GM21529 (cell line): ENCODE data around the gene EBF3.
"Not testable (repeated sequence)": the region's sequence is repeated elsewhere in the genome, so short reads cannot be mapped to it uniquely, and the experiment has no call there.

ENCODE experiments used
- ATAC-seq: cut with Tn5 transposase; IDR thresholded peaks from one replicate; pipeline ENCODE4 v1.9.1; 2021; ENCODE audit not compliant: unreplicated experiment

The EBF3 gene

GRCh38 chr10:129929343-129930292 is 34.5 kb downstream of the EBF3 start:
- no peak for ATAC-seq

GRCh38 chr10:129927351-129928120 is 36.5 kb downstream of the EBF3 start:
- ATAC-seq = no peak

- no peak for ATAC-seq
These were observed 37.7 kb downstream of the EBF3 start for GRCh38 chr10:129926066-129927055.

- no peak for ATAC-seq
These were observed 39.5 kb downstream of the EBF3 start for GRCh38 chr10:129924375-129925085.

- ATAC-seq = no peak
These were observed 41.4 kb downstream of the EBF3 start for GRCh38 chr10:129922598-129923123.

- ATAC-seq = no peak
These were observed 42.1 kb downstream of the EBF3 start for GRCh38 chr10:129921801-129922597.

- ATAC-seq = no peak
These were observed 42.9 kb downstream of the EBF3 start for GRCh38 chr10:129921065-129921670.

- not testable (repeated sequence) for ATAC-seq
These were observed 43.9 kb downstream of the EBF3 start for GRCh38 chr10:129920187-129920586.

GRCh38 chr10:129919358-129919757 is 44.7 kb downstream of the EBF3 start:
- no peak for ATAC-seq

GRCh38 chr10:129918836-129919235 is 45.2 kb downstream of the EBF3 start:
- no peak for ATAC-seq

GRCh38 chr10:129918401-129918800 is 45.7 kb downstream of the EBF3 start:
- ATAC-seq = no peak

- ATAC-seq = no peak
These were observed 46.1 kb downstream of the EBF3 start for GRCh38 chr10:129917936-129918335.

GRCh38 chr10:129916506-129916995 is 47.5 kb downstream of the EBF3 start:
- ATAC-seq = no peak

GRCh38 chr10:129915526-129916378 is 48.3 kb downstream of the EBF3 start:
- ATAC-seq = no peak

- ATAC-seq = no peak
These were observed 49.1 kb downstream of the EBF3 start for GRCh38 chr10:129914960-129915359.

GRCh38 chr10:129914153-129914855 is 49.8 kb downstream of the EBF3 start:
- no peak for ATAC-seq
